ENCODE measurements around the gene ANKZF1. TPM values are rescaled to one million over a fixed set of nuclear protein-coding genes. Genes with fewer than 3 reads are reported as not detected.

ANKZF1 gene
- total and polyA plus RNA-seq, 2 experiments from 2014 or later: 37.5 to 41.6 TPM

DNA sequence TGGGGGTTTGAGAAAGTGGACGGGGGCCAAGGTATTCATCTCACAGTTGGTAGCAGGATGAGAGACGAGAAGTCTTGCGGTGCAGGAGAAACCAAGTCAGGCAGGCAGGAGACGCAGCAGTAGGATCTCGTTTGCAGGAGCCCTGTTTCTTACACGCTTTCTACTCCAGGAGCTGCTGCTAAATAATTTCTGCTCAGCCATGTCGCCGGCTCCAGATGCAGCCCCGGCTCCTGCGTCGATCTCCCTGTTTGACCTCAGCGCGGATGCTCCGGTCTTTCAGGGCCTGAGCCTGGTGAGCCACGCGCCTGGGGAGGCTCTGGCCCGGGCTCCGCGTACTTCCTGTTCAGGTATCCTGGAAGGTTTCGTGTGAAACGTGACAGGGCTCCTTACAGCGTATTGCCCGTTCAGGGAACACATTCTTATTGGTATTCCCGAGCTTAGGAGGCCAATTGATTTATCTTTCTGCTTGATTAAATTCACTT lies 494 bp downstream of the ANKZF1 start:
- peak overlapping the region; percentile 90 for H3K27ac ChIP-seq
- peak overlapping the region; percentile 65 for H2AFZ ChIP-seq
- no peaks in the 10 kb centered on the region for H4K20me1 ChIP-seq (ENCODE audit: insufficient read depth, poor library complexity, severe bottlenecking)
- H3K36me3 ChIP-seq (replicated peaks; ENCODE audit: insufficient read depth, low read depth): no peaks in the 10 kb centered on the region
- H3K9me3 ChIP-seq (ENCODE audit: low read depth): no peaks in the 10 kb centered on the region
- peak overlapping the region; percentile 78 for H3K4me3 ChIP-seq
- H3K4me1 ChIP-seq (ENCODE audit: insufficient read depth): peaks cover 16% of the 10 kb centered on the region
- peaks cover 49% of the 10 kb centered on the region for H3K79me2 ChIP-seq
- DNase-seq (ENCODE audit: low spot score): peak; percentile 81
- H3K4me2 ChIP-seq: peak overlapping the region; percentile 85
- 1% methylated on average over 24 of the region's 24 CpGs for WGBS (ENCODE audit: low lambda C conversion rate, missing lambda C conversion rate)
- no peaks in the 10 kb centered on the region for H3K27me3 ChIP-seq
- TF ChIP-seq CTCF (IDR thresholded peaks at IDR 0.05; ENCODE audit: poor library complexity) (no peak), EZH2 (IDR thresholded peaks at IDR 0.05; ENCODE audit: borderline replicate concordance) (no peak)
- no peaks in the 10 kb centered on the region for H3K9me2 ChIP-seq (replicated peaks; ENCODE audit: insufficient read depth)

DNA sequence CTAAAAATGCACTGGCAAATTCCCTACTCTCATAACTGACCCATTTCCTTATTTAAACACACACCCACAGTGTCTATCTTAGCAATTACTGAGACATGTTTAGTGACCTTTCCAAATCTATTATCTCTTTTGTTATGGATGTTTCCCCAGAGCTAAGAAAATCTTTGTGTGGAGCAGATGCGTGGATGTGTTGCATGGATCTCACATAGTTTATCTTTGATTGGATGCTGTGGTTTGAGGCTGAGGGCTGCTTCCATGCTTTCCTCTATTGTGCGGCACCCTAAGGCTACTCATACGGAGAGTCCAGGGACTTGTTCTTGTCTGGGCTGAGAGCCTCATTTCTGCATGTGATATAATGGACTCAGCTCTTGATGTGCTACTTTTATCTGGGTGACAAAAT lies 4.7 kb downstream of the ANKZF1 start:
- WGBS (ENCODE audit: low lambda C conversion rate, missing lambda C conversion rate): 98% methylated on average over 3 of the region's 3 CpGs
- Histone ChIP-seq H4K20me1 (ENCODE audit: insufficient read depth, poor library complexity, severe bottlenecking) (no peaks in the 10 kb centered on the region), H3K36me3 (replicated peaks; ENCODE audit: insufficient read depth, low read depth) (no peaks in the 10 kb centered on the region)

DNA sequence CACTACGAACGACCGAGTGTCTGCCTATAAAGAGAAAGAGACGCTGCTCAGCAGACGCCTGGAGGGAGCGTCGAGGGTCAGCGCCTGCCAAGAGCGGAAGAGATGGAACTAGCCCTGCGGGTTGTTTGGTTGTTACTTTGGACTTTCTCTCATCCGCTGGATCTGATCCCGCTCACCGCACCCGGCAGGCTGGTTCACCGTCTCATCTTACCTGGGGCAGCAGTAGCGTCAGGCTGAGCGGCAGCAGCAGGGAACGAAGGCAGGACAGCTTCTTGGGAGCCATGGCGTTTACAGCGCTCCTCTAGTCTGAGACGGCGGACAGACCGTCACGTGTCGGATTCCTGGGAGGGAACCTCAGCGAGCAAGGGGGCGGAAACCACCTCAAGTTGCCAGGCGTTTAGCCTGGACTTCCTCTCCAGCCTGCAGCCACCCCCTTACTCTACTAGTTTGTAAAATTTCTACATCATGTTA lies 13.7 kb downstream of the ANKZF1 start:
- H3K79me2 ChIP-seq: peaks cover 22% of the 10 kb centered on the region
- H3K36me3 ChIP-seq (replicated peaks; ENCODE audit: insufficient read depth, low read depth): no peaks in the 10 kb centered on the region
- no peaks in the 10 kb centered on the region for H3K9me3 ChIP-seq (ENCODE audit: low read depth)
- H2AFZ ChIP-seq: no peak overlapping the region
- H3K4me1 ChIP-seq (ENCODE audit: insufficient read depth): peaks cover 16% of the 10 kb centered on the region
- WGBS (ENCODE audit: low lambda C conversion rate, missing lambda C conversion rate): 91% methylated on average over 28 of the region's 28 CpGs
- no peak for DNase-seq (ENCODE audit: low spot score)
- no peak for TF ChIP-seq CTCF (IDR thresholded peaks at IDR 0.05; ENCODE audit: poor library complexity)
- no peak for TF ChIP-seq EZH2 (IDR thresholded peaks at IDR 0.05; ENCODE audit: borderline replicate concordance)
- TF ChIP-seq EZH2phosphoT487 (IDR thresholded peaks at IDR 0.05; ENCODE audit: low read depth, severe bottlenecking, unreplicated experiment): no peak
- H3K27me3 ChIP-seq: no peaks in the 10 kb centered on the region
- no peak overlapping the region for H3K4me3 ChIP-seq
- no peak overlapping the region for H3K27ac ChIP-seq
- H3K9me2 ChIP-seq (replicated peaks; ENCODE audit: insufficient read depth): no peaks in the 10 kb centered on the region
- no peak overlapping the region for H3K4me2 ChIP-seq
- no peaks in the 10 kb centered on the region for H4K20me1 ChIP-seq (ENCODE audit: insufficient read depth, poor library complexity, severe bottlenecking)

More for the DNA sequence above, 4.7 kb downstream of the ANKZF1 start:
- DNase-seq (ENCODE audit: low spot score): no peak
- peaks cover 24% of the 10 kb centered on the region for H3K79me2 ChIP-seq
- no peaks in the 10 kb centered on the region for H3K9me3 ChIP-seq (ENCODE audit: low read depth)
- no peaks in the 10 kb centered on the region for H3K27me3 ChIP-seq
- H3K27ac ChIP-seq: no peak overlapping the region
- H2AFZ ChIP-seq: no peak overlapping the region
- no peaks in the 10 kb centered on the region for H3K9me2 ChIP-seq (replicated peaks; ENCODE audit: insufficient read depth)
- H3K4me3 ChIP-seq: no peak overlapping the region
- no peak overlapping the region for H3K4me2 ChIP-seq
- H3K4me1 ChIP-seq (ENCODE audit: insufficient read depth): peaks cover 7% of the 10 kb centered on the region
- TF ChIP-seq EZH2phosphoT487 (IDR thresholded peaks at IDR 0.05; ENCODE audit: low read depth, severe bottlenecking, unreplicated experiment): no peak
- no peak for TF ChIP-seq EZH2 (IDR thresholded peaks at IDR 0.05; ENCODE audit: borderline replicate concordance)
- TF ChIP-seq CTCF (IDR thresholded peaks at IDR 0.05; ENCODE audit: poor library complexity): no peak

GRCh38 chr2:219244789-219245147 lies 15.2 kb downstream of the ANKZF1 start:
- no peaks in the 10 kb centered on the region for H4K20me1 ChIP-seq (ENCODE audit: insufficient read depth, poor library complexity, severe bottlenecking)
- H3K27ac ChIP-seq: peak overlapping the region; percentile 93
- 51% methylated on average over 6 of the region's 6 CpGs for WGBS (ENCODE audit: low lambda C conversion rate, missing lambda C conversion rate)
- H3K4me1 ChIP-seq (ENCODE audit: insufficient read depth): peaks cover 30% of the 10 kb centered on the region
- H3K4me3 ChIP-seq: peak overlapping the region; percentile 48
- H3K9me3 ChIP-seq (ENCODE audit: low read depth): no peaks in the 10 kb centered on the region
- H3K36me3 ChIP-seq (replicated peaks; ENCODE audit: insufficient read depth, low read depth): no peaks in the 10 kb centered on the region
- no peak for DNase-seq (ENCODE audit: low spot score)
- peak overlapping the region; percentile 89 for H3K4me2 ChIP-seq
- H3K9me2 ChIP-seq (replicated peaks; ENCODE audit: insufficient read depth): no peaks in the 10 kb centered on the region
- TF ChIP-seq EZH2phosphoT487 (IDR thresholded peaks at IDR 0.05; ENCODE audit: low read depth, severe bottlenecking, unreplicated experiment) (no peak), CTCF (IDR thresholded peaks at IDR 0.05; ENCODE audit: poor library complexity) (no peak), EZH2 (IDR thresholded peaks at IDR 0.05; ENCODE audit: borderline replicate concordance) (no peak)
- H3K27me3 ChIP-seq: no peaks in the 10 kb centered on the region
- H2AFZ ChIP-seq: peak overlapping the region; percentile 86
- H3K79me2 ChIP-seq: peaks cover 22% of the 10 kb centered on the region

Measured in hepatocyte (in vitro differentiated cells).